OCI-LY7 (cell line): ENCODE data around the gene TDRD7. TPM values are rescaled to one million over a fixed set of nuclear protein-coding genes. Genes with fewer than 3 reads are reported as not detected.

Experiments
- BruUV-seq: library from RNA; stranded (reverse); fragments of 400-500 nt; replicated peaks from 2 replicates; lab custom pipeline; 2021; lab: Mats Ljungman, UMichigan
- CTCF ChIA-PET: fragments of 300-600 bp; sonication (Branson Sonifier 250); formaldehyde crosslinking; loops from one replicate; lab custom pipeline; 2022; ENCODE audit warnings: antibody characterized with exemption; ENCODE audit not compliant: unreplicated experiment; lab: Charles Lee
- POLR2A ChIA-PET: fragments of 300-600 bp; sonication (Branson Sonifier 250); formaldehyde crosslinking; loops from one replicate; lab custom pipeline; 2022; ENCODE audit warnings: antibody characterized with exemption; lab: Charles Lee
- DNase-seq: peaks from one replicate; pipeline ENCODE4 v3.0.0-alpha.2; 2015; ENCODE audit warnings: low spot score
- H2AFZ ChIP-seq: fragments of 200-600 bp; sonication (generic), shearing (Covaris generic); 2 replicates; pipeline ENCODE4 v1.6.1; 2014; ENCODE audit warnings: mild to moderate bottlenecking, antibody characterized with exemption, low read length, moderate library complexity
- H3K27ac ChIP-seq: fragments of 200-600 bp; sonication (generic); 2 replicates; pipeline ENCODE4 v1.5.1; 2014; ENCODE audit warnings: mixed run types, low read depth, mild to moderate bottlenecking, moderate library complexity, low read length, inconsistent platforms; ENCODE audit not compliant: poor library complexity, severe bottlenecking
- H3K36me3 ChIP-seq: fragments of 200-600 bp; sonication (generic); 2 replicates; pipeline ENCODE4 v1.6.1; 2014; ENCODE audit warnings: mild to moderate bottlenecking, antibody characterized with exemption, low read length, moderate library complexity, mixed read lengths; ENCODE audit not compliant: insufficient read depth
- H3K4me1 ChIP-seq: fragments of 200-600 bp; sonication (generic); 2 replicates; pipeline ENCODE4 v1.5.1; 2014; ENCODE audit warnings: mild to moderate bottlenecking, low read length; ENCODE audit not compliant: insufficient read depth, poor library complexity, severe bottlenecking
- H3K4me2 ChIP-seq: fragments of 200-600 bp; sonication (generic); 2 replicates; pipeline ENCODE4 v1.6.1; 2014; ENCODE audit warnings: mild to moderate bottlenecking, low read length
- H3K4me3 ChIP-seq: fragments of 200-600 bp; sonication (generic); 2 replicates; pipeline ENCODE4 v1.5.1; 2014; ENCODE audit warnings: mild to moderate bottlenecking, low read depth, low read length; ENCODE audit not compliant: poor library complexity, severe bottlenecking
- H3K79me2 ChIP-seq: fragments of 200-600 bp; sonication (generic); 2 replicates; pipeline ENCODE4 v1.6.1; 2016; ENCODE audit warnings: low read depth, mild to moderate bottlenecking, low read length, moderate library complexity, mixed read lengths; ENCODE audit not compliant: insufficient read depth
- H3K9me2 ChIP-seq: fragments of 200-600 bp; sonication (generic); 2 replicates; pipeline ENCODE4 v1.6.1; 2016; ENCODE audit warnings: mild to moderate bottlenecking, low read length, mixed read lengths; ENCODE audit not compliant: insufficient read depth
- H3K9me3 ChIP-seq: fragments of 200-600 bp; sonication (generic); 2 replicates; pipeline ENCODE4 v1.6.1; 2014; ENCODE audit warnings: mild to moderate bottlenecking, mixed run types, low read length, mixed read lengths
- H4K20me1 ChIP-seq: fragments of 200-600 bp; sonication (generic); 2 replicates; pipeline ENCODE4 v1.6.1; 2014; ENCODE audit warnings: mild to moderate bottlenecking, antibody characterized with exemption, low read length, moderate library complexity, mixed read lengths; ENCODE audit not compliant: insufficient read depth
- EZH2phosphoT487 ChIP-seq: fragments of 200-600 bp; sonication (generic); IDR thresholded peaks from 2 replicates; pipeline ENCODE4 v1.6.1; 2018; ENCODE audit warnings: low read depth, borderline replicate concordance, mild to moderate bottlenecking, mixed run types, antibody characterized with exemption, low read length, moderate library complexity, mixed read lengths
- intact Hi-C: fragments of 100-400 bp; cut with micrococcal nuclease; formaldehyde crosslinking; loops from one replicate; pipeline ENCODE4 v1.10.0; 2022; ENCODE audit not compliant: unreplicated experiment
- total RNA-seq, 2 experiments: library from RNA; depleted of rRNA in 1 of 2; stranded (reverse); fragments of >200 nt in 1 of 2; shearing (Covaris generic) in 1 of 2; gene quantifications; 2 replicates each; pipeline ENCODE4 v1.2.3, GENCODE V29; 2014 to 2022
- TF ChIP-seq, protein P1 (sequence below): fragments of 200-600 bp; sonication (generic); conservative IDR thresholded peaks from 2 replicates; pipeline ENCODE4 v1.5.1; 2014; ENCODE audit warnings: mild to moderate bottlenecking, antibody characterized with exemption, low read length, moderate library complexity, mixed read lengths

TDRD7 gene
- total RNA-seq, 2 experiments from 2014 or later = 4.0 to 6.1 TPM

DNA sequence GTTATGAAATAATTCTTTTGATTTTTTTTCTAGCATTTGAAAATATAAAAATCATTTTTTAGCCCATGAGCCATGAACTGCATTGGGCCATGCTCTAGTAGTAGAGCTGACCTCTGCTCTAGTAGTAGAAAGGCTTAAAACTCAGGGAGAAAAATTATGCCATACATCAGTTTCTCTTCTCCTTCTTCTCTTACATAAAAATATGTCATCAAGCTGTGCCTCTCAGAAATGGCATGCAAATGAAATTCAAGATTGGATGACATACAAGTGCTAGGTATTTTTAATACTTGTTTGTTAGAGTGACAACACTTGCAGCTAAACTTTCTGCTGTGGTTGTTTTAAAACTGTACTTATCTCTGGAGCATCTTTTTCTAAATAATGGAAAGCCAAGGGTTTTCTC, 47.4 kb downstream of the TDRD7 start:
- Histone ChIP-seq H3K36me3 (no peaks in the 10 kb centered on the region), H4K20me1 (no peaks in the 10 kb centered on the region), H2AFZ (no peak overlapping the region), H3K9me2 (no peaks in the 10 kb centered on the region), H3K4me3 (no peak overlapping the region), H3K27ac (no peak overlapping the region), H3K4me2 (no peak overlapping the region), H3K79me2 (no peaks in the 10 kb centered on the region), H3K9me3 (no peaks in the 10 kb centered on the region), H3K4me1 (no peaks in the 10 kb centered on the region)
- intact Hi-C loops = no loop called here
- TF ChIP-seq, protein P1, sequence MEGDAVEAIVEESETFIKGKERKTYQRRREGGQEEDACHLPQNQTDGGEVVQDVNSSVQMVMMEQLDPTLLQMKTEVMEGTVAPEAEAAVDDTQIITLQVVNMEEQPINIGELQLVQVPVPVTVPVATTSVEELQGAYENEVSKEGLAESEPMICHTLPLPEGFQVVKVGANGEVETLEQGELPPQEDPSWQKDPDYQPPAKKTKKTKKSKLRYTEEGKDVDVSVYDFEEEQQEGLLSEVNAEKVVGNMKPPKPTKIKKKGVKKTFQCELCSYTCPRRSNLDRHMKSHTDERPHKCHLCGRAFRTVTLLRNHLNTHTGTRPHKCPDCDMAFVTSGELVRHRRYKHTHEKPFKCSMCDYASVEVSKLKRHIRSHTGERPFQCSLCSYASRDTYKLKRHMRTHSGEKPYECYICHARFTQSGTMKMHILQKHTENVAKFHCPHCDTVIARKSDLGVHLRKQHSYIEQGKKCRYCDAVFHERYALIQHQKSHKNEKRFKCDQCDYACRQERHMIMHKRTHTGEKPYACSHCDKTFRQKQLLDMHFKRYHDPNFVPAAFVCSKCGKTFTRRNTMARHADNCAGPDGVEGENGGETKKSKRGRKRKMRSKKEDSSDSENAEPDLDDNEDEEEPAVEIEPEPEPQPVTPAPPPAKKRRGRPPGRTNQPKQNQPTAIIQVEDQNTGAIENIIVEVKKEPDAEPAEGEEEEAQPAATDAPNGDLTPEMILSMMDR = no peak
- no peak for TF ChIP-seq EZH2phosphoT487
- POLR2A ChIA-PET = no interaction called here
- CTCF ChIA-PET = no interaction called here
- no peak for DNase-seq
- BruUV-seq = no TSS peak

DNA sequence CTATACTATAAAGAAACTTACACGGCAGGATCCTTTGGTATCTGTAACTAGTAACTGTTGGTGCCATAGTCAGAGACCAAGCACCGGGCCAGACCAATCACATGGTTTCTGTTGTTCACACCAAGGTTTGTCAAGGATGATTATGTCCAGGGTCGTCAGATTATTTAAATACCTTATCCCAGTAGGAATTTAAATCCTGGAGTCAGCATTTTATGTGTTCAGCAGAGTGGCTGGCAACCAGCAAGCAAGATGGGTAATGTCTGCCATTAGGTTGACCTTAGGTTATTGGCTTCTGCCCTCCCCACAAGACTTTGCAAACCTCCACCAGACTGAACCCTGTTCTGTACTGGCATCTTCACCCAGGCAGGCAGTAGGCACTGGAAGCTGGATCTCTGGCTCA, 50.3 kb downstream of the TDRD7 start:
- no peaks in the 10 kb centered on the region for H3K9me2 ChIP-seq
- H3K4me3 ChIP-seq = no peak overlapping the region
- no peak overlapping the region for H3K27ac ChIP-seq
- no peak for TF ChIP-seq EZH2phosphoT487
- TF ChIP-seq, protein P1 = no peak
- no peaks in the 10 kb centered on the region for H3K9me3 ChIP-seq
- ChIA-PET CTCF (interaction anchor here (0.6 kb wide), 1 partner anchor 895 kb away, joined by 3 read pairs; no protein-coding TSS in a partner anchor), POLR2A (interaction anchor here (1.7 to 1.9 kb wide), 2 partner anchors 12 to 29 kb away, joined by 5 to 6 read pairs; no protein-coding TSS in a partner anchor)
- H3K79me2 ChIP-seq = no peaks in the 10 kb centered on the region
- intact Hi-C loops = no loop called here
- H3K36me3 ChIP-seq = no peaks in the 10 kb centered on the region
- H3K4me1 ChIP-seq = no peaks in the 10 kb centered on the region
- H3K4me2 ChIP-seq = no peak overlapping the region
- no TSS peak for BruUV-seq
- H2AFZ ChIP-seq = no peak overlapping the region
- no peaks in the 10 kb centered on the region for H4K20me1 ChIP-seq
- no peak for DNase-seq

DNA sequence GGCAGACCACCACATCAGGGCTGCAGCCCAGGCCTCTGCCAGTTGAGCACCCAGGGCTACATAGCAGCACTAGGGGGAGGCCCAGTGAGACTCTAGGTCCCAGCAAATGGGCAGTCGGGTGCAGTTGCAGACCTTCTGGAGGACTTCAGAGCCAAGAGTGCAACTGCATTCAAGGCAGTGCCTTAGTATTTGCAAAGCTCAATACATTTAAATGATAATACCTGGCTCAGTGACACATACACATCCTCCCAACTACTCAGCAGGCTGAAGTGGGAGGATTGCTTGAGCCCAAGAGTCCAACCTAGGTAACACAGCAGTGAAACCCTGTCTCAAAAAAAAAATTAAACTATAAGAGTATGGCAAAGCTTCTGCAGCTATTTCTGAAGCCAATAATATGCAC, 51.0 kb downstream of the TDRD7 start:
- POLR2A ChIA-PET = interaction anchor here (0.7 to 1.9 kb wide), 2 partner anchors 16 to 29 kb away, joined by 6 to 8 read pairs; no protein-coding TSS in a partner anchor

More for the DNA sequence above, 51.0 kb downstream of the TDRD7 start:
- Histone ChIP-seq H4K20me1 (no peaks in the 10 kb centered on the region), H3K4me3 (no peak overlapping the region), H3K36me3 (no peaks in the 10 kb centered on the region), H3K9me3 (no peaks in the 10 kb centered on the region), H2AFZ (no peak overlapping the region), H3K4me1 (no peaks in the 10 kb centered on the region), H3K79me2 (no peaks in the 10 kb centered on the region), H3K4me2 (no peak overlapping the region), H3K9me2 (no peaks in the 10 kb centered on the region), H3K27ac (no peak overlapping the region)
- no TSS peak for BruUV-seq
- CTCF ChIA-PET = no interaction called here
- TF ChIP-seq, protein P1 = no peak
- no peak for TF ChIP-seq EZH2phosphoT487
- intact Hi-C loops = no loop called here
- DNase-seq = no peak
